IMR-90 (cell line): ENCODE results near the gene FAM8A1. TPM values are rescaled to one million over a fixed set of nuclear protein-coding genes. Genes with fewer than 3 reads are reported as not detected.
A peak's percentile ranks its signal among the peaks of the same experiment; 100 is the strongest.

Source experiments
- ATAC-seq: fragments of 200-7000 bp; cut with Tn5 transposase; 2 replicates; pipeline ENCODE4 v1.9.1; 2020; ENCODE audit warnings: low read depth, mild to moderate bottlenecking, moderate library complexity
- BruUV-seq: library from RNA; stranded (reverse); fragments of 400-500 nt; replicated peaks from 2 replicates; lab custom pipeline; 2021; lab: Mats Ljungman, UMichigan
- CTCF ChIA-PET: fragments of 300-600 bp; formaldehyde crosslinking; extraction: SDS; loops from one replicate; lab custom pipeline; 2021; ENCODE audit warnings: antibody characterized with exemption; lab: Yijun Ruan, JAX
- POLR2A ChIA-PET: fragments of 300-600 bp; sonication (Branson Sonifier 250); formaldehyde crosslinking; loops from one replicate; lab custom pipeline; 2022; ENCODE audit warnings: antibody characterized with exemption; ENCODE audit not compliant: unreplicated experiment; lab: Charles Lee
- DNase-seq: peaks from one replicate; pipeline ENCODE4 v3.0.0; 2013
- H2AFZ ChIP-seq: replicated peaks from 2 replicates; pipeline ENCODE3; 2013; ENCODE audit warnings: low read length, mild to moderate bottlenecking; ENCODE audit not compliant: poor library complexity
- H2AK5ac ChIP-seq: 2 replicates; pipeline ENCODE4 v1.6.1; 2013; ENCODE audit warnings: low read depth, low read length, inconsistent platforms
- H2AK9ac ChIP-seq: replicated peaks from 2 replicates; pipeline ENCODE3; 2013; ENCODE audit warnings: mild to moderate bottlenecking, low read depth, low read length, moderate library complexity; ENCODE audit not compliant: poor library complexity
- H2BK120ac ChIP-seq: 2 replicates; pipeline ENCODE4 v1.6.1; 2013; ENCODE audit warnings: low read depth, low read length, inconsistent platforms
- H2BK15ac ChIP-seq: 3 replicates; pipeline ENCODE4 v1.6.1; 2013; ENCODE audit warnings: low read depth, low read length, inconsistent platforms
- H2BK20ac ChIP-seq: 2 replicates; pipeline ENCODE4 v1.6.1; 2013; ENCODE audit warnings: low read depth, mild to moderate bottlenecking, inconsistent platforms, low read length, moderate library complexity
- H2BK5ac ChIP-seq: 2 replicates; pipeline ENCODE4 v1.6.1; 2013; ENCODE audit warnings: mild to moderate bottlenecking, low read depth, low read length, inconsistent platforms; ENCODE audit not compliant: poor library complexity, severe bottlenecking
- H3K14ac ChIP-seq: replicated peaks from 2 replicates; pipeline ENCODE4 v1.6.1; 2013; ENCODE audit warnings: low read depth, low read length, inconsistent platforms
- H3K18ac ChIP-seq: 2 replicates; pipeline ENCODE4 v1.6.1; 2013; ENCODE audit warnings: low read depth, low read length, control low read depth
- H3K23ac ChIP-seq: 2 replicates; pipeline ENCODE4 v1.6.1; 2013; ENCODE audit warnings: low read depth, low read length, inconsistent platforms
- H3K27ac ChIP-seq: 2 replicates; pipeline ENCODE4 v1.5.1; 2013; ENCODE audit warnings: mild to moderate bottlenecking, control low read depth, low read length; ENCODE audit not compliant: insufficient read depth
- H3K27me3 ChIP-seq: 2 replicates; pipeline ENCODE4 v1.6.1; 2013; ENCODE audit warnings: low read length; ENCODE audit not compliant: control insufficient read depth, insufficient read depth
- H3K36me3 ChIP-seq: 2 replicates; pipeline ENCODE4 v1.6.1; 2013; ENCODE audit warnings: low read length, mixed read lengths; ENCODE audit not compliant: control insufficient read depth, insufficient read depth
- H3K4ac ChIP-seq: 2 replicates; pipeline ENCODE4 v1.6.1; 2013; ENCODE audit warnings: low read depth, low read length, inconsistent platforms
- H3K4me1 ChIP-seq: 2 replicates; pipeline ENCODE4 v1.6.1; 2013; ENCODE audit warnings: low read length, mixed read lengths; ENCODE audit not compliant: control insufficient read depth, insufficient read depth
- H3K4me2 ChIP-seq: 2 replicates; pipeline ENCODE4 v1.6.1; 2013; ENCODE audit warnings: low read depth, mild to moderate bottlenecking, control low read depth, low read length, moderate library complexity
- H3K4me3 ChIP-seq: 2 replicates; pipeline ENCODE4 v1.5.1; 2013; ENCODE audit warnings: low read depth, mild to moderate bottlenecking, control low read depth, low read length, moderate library complexity; ENCODE audit not compliant: insufficient read depth
- H3K56ac ChIP-seq: 2 replicates; pipeline ENCODE4 v1.6.1; 2013; ENCODE audit warnings: low read length, inconsistent platforms; ENCODE audit not compliant: insufficient read depth; ENCODE audit errors: extremely low read depth
- H3K79me1 ChIP-seq, 2 experiments: 2 replicates each; pipeline ENCODE4 v1.6.1; 2013; ENCODE audit warnings: low read length in 2 of 2, inconsistent platforms in 1 of 2, low read depth in 1 of 2
- H3K9ac ChIP-seq: 2 replicates; pipeline ENCODE4 v1.6.1; 2013; ENCODE audit warnings: low read depth, low read length, control low read depth
- H3K9me1 ChIP-seq: 2 replicates; pipeline ENCODE4 v1.6.1; 2013; ENCODE audit warnings: low read length, inconsistent platforms; ENCODE audit not compliant: insufficient read depth
- H3K9me3 ChIP-seq: 2 replicates; pipeline ENCODE4 v1.6.1; 2013; ENCODE audit warnings: low read length; ENCODE audit not compliant: control insufficient read depth, insufficient read depth
- H4K20me1 ChIP-seq: 2 replicates; pipeline ENCODE4 v1.6.1; 2013; ENCODE audit warnings: low read length, inconsistent platforms; ENCODE audit not compliant: insufficient read depth
- H4K5ac ChIP-seq: 2 replicates; pipeline ENCODE4 v1.6.1; 2013; ENCODE audit warnings: mild to moderate bottlenecking, low read depth, low read length, control low read depth
- H4K8ac ChIP-seq, 2 experiments: 2 replicates each; pipeline ENCODE4 v1.6.1; 2013; ENCODE audit warnings: low read depth in 2 of 2, low read length in 2 of 2, control low read depth in 1 of 2, inconsistent platforms in 1 of 2
- H4K91ac ChIP-seq: 2 replicates; pipeline ENCODE4 v1.6.1; 2013; ENCODE audit warnings: low read depth, low read length, inconsistent platforms; ENCODE audit not compliant: insufficient read depth
- CEBPB ChIP-seq: IDR thresholded peaks from 2 replicates; pipeline ENCODE4 v1.6.1; 2012; ENCODE audit warnings: low read depth, low read length, improper control_type of control experiment
- MAZ ChIP-seq: IDR thresholded peaks from 2 replicates; pipeline ENCODE4 v1.6.1; 2012; ENCODE audit warnings: low read depth, mild to moderate bottlenecking, low read length, improper control_type of control experiment, moderate library complexity, borderline replicate concordance
- RCOR1 ChIP-seq: IDR thresholded peaks from 2 replicates; pipeline ENCODE4 v1.6.1; 2012; ENCODE audit warnings: mild to moderate bottlenecking, low read length, improper control_type of control experiment; ENCODE audit not compliant: insufficient replicate concordance
- WGBS, 2 experiments: methylation state at CpG; one replicate each; pipeline versions ENCODE4 v1.1.5 to v1.1.7; 2013; ENCODE audit warnings: missing lambda C conversion rate in 2 of 2; ENCODE audit not compliant: insufficient read length in 1 of 2; ENCODE audit errors: extremely low coverage in 2 of 2; 5-methylcytosine and 5-hydroxymethylcytosine counted together
- dilution Hi-C: fragments of 300-500 bp; cut with HindIII; formaldehyde crosslinking; loops from one replicate; pipeline ENCODE4 v1.14.3; 2018; ENCODE audit warnings: low sequenced_read_pairs; ENCODE audit not compliant: unreplicated experiment
- in situ Hi-C: fragments of 300-500 bp; cut with MboI; formaldehyde crosslinking; loops from 3 replicates; pipeline ENCODE4 v1.14.3; 2019; ENCODE audit warnings: low sequenced_read_pairs, inconsistent platforms, mixed read lengths
- intact Hi-C: fragments of 100-400 bp; cut with micrococcal nuclease; formaldehyde crosslinking; loops from 2 replicates; pipeline ENCODE4 v1.10.0; 2022
- polyA plus RNA-seq, 3 experiments: library from polyadenylated mRNA; depleted of rRNA; stranded (reverse); fragments of >200 nt; gene quantifications; 2 replicates each; pipeline ENCODE4 v1.2.3, GENCODE V29; 2012; ENCODE audit warnings: low replicate concordance in 1 of 3
- total RNA-seq: library from RNA; depleted of rRNA; stranded (reverse); fragments of >200 nt; gene quantifications from 2 replicates; pipeline ENCODE4 v1.2.3, GENCODE V29; 2012

FAM8A1 gene
- total and polyA plus RNA-seq, 2 of the 4 experiments (the other 2 are of a cell fraction) = 8.1 to 8.2 TPM

DNA sequence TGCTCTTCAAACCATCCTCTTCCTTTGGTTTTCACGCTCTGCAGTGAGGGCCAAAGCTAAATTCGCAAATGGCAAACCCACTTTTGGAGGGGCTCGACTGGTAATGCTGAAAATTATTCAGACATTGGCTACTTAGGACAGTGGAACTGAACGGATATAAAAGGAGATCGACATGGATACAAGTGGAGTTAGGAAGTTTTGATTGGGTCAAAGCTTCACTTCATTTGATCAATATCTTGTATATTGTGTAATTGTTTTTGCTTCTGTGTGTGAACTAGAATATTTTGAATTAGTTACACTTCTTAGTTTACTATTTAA lies 1.2 kb downstream of the FAM8A1 start:
- no peak overlapping the region for H4K8ac ChIP-seq
- H2BK15ac ChIP-seq = no peak overlapping the region
- H4K91ac ChIP-seq = no peak overlapping the region
- no peak overlapping the region for H3K18ac ChIP-seq
- H3K9me1 ChIP-seq = 0 out of 2 replicates have a peak, but pooled peaks cover under 1% of the 10 kb centered on the region
- BruUV-seq = no TSS peak
- H3K9ac ChIP-seq = peak overlapping the region; percentile 30
- ATAC-seq (no peak), DNase-seq (peak; percentile 5)
- no peak overlapping the region for H2BK120ac ChIP-seq
- no peak overlapping the region for H3K27ac ChIP-seq
- peak overlapping the region; percentile 97 for H2AFZ ChIP-seq
- H2AK5ac ChIP-seq = no peak overlapping the region
- no peaks in the 10 kb centered on the region for H3K27me3 ChIP-seq
- H4K5ac ChIP-seq = no peak overlapping the region
- no peak for TF ChIP-seq RCOR1
- no peak for TF ChIP-seq MAZ
- 0 out of 2 replicates have a peak, but pooled peaks have one; percentile 7 for TF ChIP-seq CEBPB
- no peak overlapping the region for H3K56ac ChIP-seq
- peak overlapping the region; percentile 60 for H3K4me3 ChIP-seq
- H3K79me1 ChIP-seq = peaks cover 10 to 13% of the 10 kb centered on the region in 2 experiments; a peak in 3 of 4 replicates
- peaks cover 6% of the 10 kb centered on the region for H3K4me1 ChIP-seq
- no peak overlapping the region for H2BK20ac ChIP-seq
- no CpG with 5 or more reads among the region's 5 CpGs for WGBS, 2 experiments
- dilution Hi-C loops = no loop called here
- H3K14ac ChIP-seq = peak overlapping the region; percentile 54; the same call in 1 of the 2 replicates
- peak overlapping the region; percentile 57; the same call in 1 of the 2 replicates for H3K23ac ChIP-seq
- H3K4me2 ChIP-seq = peak overlapping the region; percentile 85
- H3K9me3 ChIP-seq = no peaks in the 10 kb centered on the region
- H4K20me1 ChIP-seq = 0 out of 2 replicates have a peak, but pooled peaks cover 3% of the 10 kb centered on the region
- no peak overlapping the region for H2BK5ac ChIP-seq
- in situ Hi-C loops = no loop called here
- intact Hi-C loops = no loop called here
- H3K4ac ChIP-seq = no peak overlapping the region
- no peak overlapping the region for H2AK9ac ChIP-seq
- POLR2A ChIA-PET = no interaction called here
- peaks cover under 1% of the 10 kb centered on the region for H3K36me3 ChIP-seq
- CTCF ChIA-PET = no interaction called here
